ENCODE data around the gene FBXL14.

The FBXL14 gene

GRCh38 chr12:1594261-1595025, at the start of gene FBXL14:
Gene FBXL14 (minus strand): TSS chr12:1594581. CDS start chr12:1594066, 515 bp downstream.
- peak; percentile 78 for DNase-seq

GRCh38 chr12:1643905-1644533, 49.6 kb upstream of the FBXL14 start:
- no peak for DNase-seq

- DNase-seq, result no peak
Observed at GRCh38 chr12:1643043-1643442, 48.7 kb upstream of the FBXL14 start.

GRCh38 chr12:1642513-1642912, 48.1 kb upstream of the FBXL14 start:
- DNase-seq, result no peak

- DNase-seq, result no peak
Observed at GRCh38 chr12:1640328-1641234, 46.2 kb upstream of the FBXL14 start.

- DNase-seq, result no peak
Observed at GRCh38 chr12:1639538-1639937, 45.2 kb upstream of the FBXL14 start.

GRCh38 chr12:1638203-1638602, 43.8 kb upstream of the FBXL14 start:
- no peak for DNase-seq

- DNase-seq, result no peak
Observed at GRCh38 chr12:1635301-1636095, 41.1 kb upstream of the FBXL14 start.

GRCh38 chr12:1634590-1635191, 40.3 kb upstream of the FBXL14 start:
- DNase-seq, result peak; percentile 51

GRCh38 chr12:1634149-1634548, 39.8 kb upstream of the FBXL14 start:
- no peak for DNase-seq

GRCh38 chr12:1633459-1633858, 39.1 kb upstream of the FBXL14 start:
- no peak for DNase-seq

GRCh38 chr12:1632702-1633101, 38.3 kb upstream of the FBXL14 start:
- no peak for DNase-seq

- no peak for DNase-seq
Observed at GRCh38 chr12:1630827-1631591, 36.6 kb upstream of the FBXL14 start.

- DNase-seq, result no peak
Observed at GRCh38 chr12:1630133-1630826, 35.9 kb upstream of the FBXL14 start.

- no peak for DNase-seq
Observed at GRCh38 chr12:1629338-1630132, 35.2 kb upstream of the FBXL14 start.

- no peak for DNase-seq
Observed at GRCh38 chr12:1628666-1629337, 34.4 kb upstream of the FBXL14 start, which contains the start of gene WNT5B. Gene WNT5B (plus strand): TSS chr12:1629231. CDS start chr12:1631355, 2,124 bp downstream.

- no peak for DNase-seq
Observed at GRCh38 chr12:1622406-1622805, 28.0 kb upstream of the FBXL14 start.

GRCh38 chr12:1620092-1620491, 25.7 kb upstream of the FBXL14 start:
- DNase-seq, result no peak

- no peak for DNase-seq
Observed at GRCh38 chr12:1619587-1619986, 25.2 kb upstream of the FBXL14 start.
